Mononuclear cell (primary cell): Measurements from ENCODE around the gene ALPG. TPM values are rescaled to one million over a fixed set of nuclear protein-coding genes. Genes with fewer than 3 reads are reported as not detected.
"Not testable (repeated sequence)": the region's sequence is repeated elsewhere in the genome, so short reads cannot be mapped to it uniquely, and the experiment has no call there.

ENCODE experiments used
- H3K27me3 ChIP-seq: 2 replicates; pipeline ENCODE4 v1.6.0; 2011; ENCODE audit warnings: low read length, control low read depth; ENCODE audit not compliant: insufficient read depth
- H3K4me1 ChIP-seq: 2 replicates; pipeline ENCODE4 v1.5.1; 2011; ENCODE audit warnings: mild to moderate bottlenecking, low read length, control low read depth; ENCODE audit not compliant: insufficient read depth
- H3K4me3 ChIP-seq: 2 replicates; pipeline ENCODE4 v1.5.1; 2011; ENCODE audit warnings: mild to moderate bottlenecking, low read length, moderate library complexity
- H3K9me3 ChIP-seq: 2 replicates; pipeline ENCODE4 v1.5.1; 2011; ENCODE audit warnings: low read depth, mild to moderate bottlenecking, control low read depth, low read length
- total RNA-seq: library from RNA; depleted of rRNA; stranded (reverse); fragments of >200 nt; gene quantifications from one replicate; pipeline ENCODE4 v1.2.3, GENCODE V29; 2012

Gene ALPG
- total RNA-seq, 1 donor, result not detected

- not testable (repeated sequence) for H3K4me1 ChIP-seq, H3K9me3 ChIP-seq, H3K4me3 ChIP-seq, H3K27me3 ChIP-seq
Observed at GRCh38 chr2:232445149-232445885, 38.7 kb downstream of the ALPG start.

GRCh38 chr2:232446266-232446777 lies 39.7 kb downstream of the ALPG start:
- not testable (repeated sequence) for H3K9me3 ChIP-seq, H3K27me3 ChIP-seq, H3K4me1 ChIP-seq, H3K4me3 ChIP-seq

GRCh38 chr2:232447091-232447620 lies 40.5 kb downstream of the ALPG start:
- Histone ChIP-seq H3K9me3 (no peaks in the 10 kb centered on the region), H3K27me3 (no peaks in the 10 kb centered on the region), H3K4me1 (no peaks in the 10 kb centered on the region), H3K4me3 (no peak overlapping the region)

GRCh38 chr2:232447638-232448303 lies 41.1 kb downstream of the ALPG start:
- H3K4me3 ChIP-seq, result no peak overlapping the region
- H3K27me3 ChIP-seq, result no peaks in the 10 kb centered on the region
- no peaks in the 10 kb centered on the region for H3K9me3 ChIP-seq
- H3K4me1 ChIP-seq, result no peaks in the 10 kb centered on the region

- H3K27me3 ChIP-seq, result no peaks in the 10 kb centered on the region
- no peaks in the 10 kb centered on the region for H3K9me3 ChIP-seq
- no peaks in the 10 kb centered on the region for H3K4me1 ChIP-seq
- no peak overlapping the region for H3K4me3 ChIP-seq
Observed at GRCh38 chr2:232448304-232448690, 41.7 kb downstream of the ALPG start.

GRCh38 chr2:232449964-232450363 lies 43.3 kb downstream of the ALPG start:
- no peaks in the 10 kb centered on the region for H3K27me3 ChIP-seq
- no peaks in the 10 kb centered on the region for H3K4me1 ChIP-seq
- no peak overlapping the region for H3K4me3 ChIP-seq
- no peaks in the 10 kb centered on the region for H3K9me3 ChIP-seq

- H3K9me3 ChIP-seq, H3K4me1 ChIP-seq, H3K27me3 ChIP-seq, H3K4me3 ChIP-seq: not testable (repeated sequence)
Observed at GRCh38 chr2:232451645-232452044, 45.0 kb downstream of the ALPG start.

- no peak overlapping the region for H3K4me3 ChIP-seq
- no peaks in the 10 kb centered on the region for H3K27me3 ChIP-seq
- H3K9me3 ChIP-seq, result no peaks in the 10 kb centered on the region
- H3K4me1 ChIP-seq, result no peaks in the 10 kb centered on the region
Observed at GRCh38 chr2:232454630-232455029, 48.0 kb downstream of the ALPG start.

- Histone ChIP-seq H3K27me3 (no peaks in the 10 kb centered on the region), H3K4me3 (no peak within 1 kb of the TSS), H3K9me3 (no peaks in the 10 kb centered on the region), H3K4me1 (no peaks in the 10 kb centered on the region)
Observed at GRCh38 chr2:232455426-232456255, 49.0 kb downstream of the ALPG start, which contains the start of gene ALPI. TSS of gene ALPI (plus strand) at chr2:232456153. CDS start at chr2:232456200, 47 bp downstream.

GRCh38 chr2:232456296-232457120 lies 49.9 kb downstream of the ALPG start:
- no peak overlapping the region for H3K4me3 ChIP-seq
- no peaks in the 10 kb centered on the region for H3K9me3 ChIP-seq
- H3K27me3 ChIP-seq, result no peaks in the 10 kb centered on the region
- H3K4me1 ChIP-seq, result no peaks in the 10 kb centered on the region

GRCh38 chr2:232457121-232458011 lies 50.7 kb downstream of the ALPG start:
- Histone ChIP-seq H3K9me3 (no peaks in the 10 kb centered on the region), H3K4me3 (no peak overlapping the region), H3K27me3 (no peaks in the 10 kb centered on the region), H3K4me1 (no peaks in the 10 kb centered on the region)

- Histone ChIP-seq H3K4me3 (no peak overlapping the region), H3K4me1 (no peaks in the 10 kb centered on the region), H3K27me3 (no peaks in the 10 kb centered on the region), H3K9me3 (no peaks in the 10 kb centered on the region)
Observed at GRCh38 chr2:232458051-232458660, 51.5 kb downstream of the ALPG start.

- H3K27me3 ChIP-seq, result no peaks in the 10 kb centered on the region
- no peaks in the 10 kb centered on the region for H3K9me3 ChIP-seq
- H3K4me1 ChIP-seq, result no peaks in the 10 kb centered on the region
- H3K4me3 ChIP-seq, result no peak overlapping the region
Observed at GRCh38 chr2:232458661-232459418, 52.2 kb downstream of the ALPG start.
